ENCODE measurements around the gene CDYL. TPM values are rescaled to one million over a fixed set of nuclear protein-coding genes. Genes with fewer than 3 reads are reported as not detected.

The CDYL gene
- total RNA-seq, 3 donors from 2014 or later: 58.9 to 74.9 (median 71.9) TPM

DNA sequence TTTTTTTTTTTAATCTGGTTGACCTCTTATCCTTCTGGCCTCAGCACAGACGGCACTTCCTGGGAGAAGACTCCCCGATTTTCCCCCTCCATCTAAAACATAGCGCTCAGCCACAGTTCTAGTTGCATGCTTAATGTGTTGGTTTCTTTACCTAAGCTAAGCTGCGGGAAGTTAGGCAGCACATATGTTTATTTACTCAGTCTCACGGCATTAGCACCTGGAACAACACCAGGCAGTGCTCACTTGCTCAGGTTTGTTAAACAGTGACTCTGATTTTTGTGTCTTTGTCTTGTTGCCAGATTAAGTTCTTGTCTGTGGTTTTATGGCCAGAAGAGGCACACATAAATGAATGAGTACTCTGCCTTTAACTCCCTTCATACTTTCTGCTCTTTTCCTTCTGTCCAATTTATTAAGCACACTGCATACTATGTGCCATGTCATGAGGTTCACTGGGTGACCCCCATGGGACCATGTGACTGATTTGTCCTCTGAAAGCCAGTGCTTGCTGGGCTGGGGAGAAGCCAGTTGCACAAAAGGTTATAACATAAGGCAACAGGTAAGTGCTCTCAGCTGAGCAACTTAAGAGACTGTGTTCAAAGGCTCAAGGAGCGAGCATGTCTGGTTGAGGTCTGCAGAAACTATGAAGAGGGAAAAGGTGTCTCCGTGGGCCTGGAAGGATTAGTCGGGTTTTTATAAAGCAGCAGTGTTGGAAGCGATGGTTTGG is 134.0 kb downstream of the CDYL start:
- TF ChIP-seq, protein P1, sequence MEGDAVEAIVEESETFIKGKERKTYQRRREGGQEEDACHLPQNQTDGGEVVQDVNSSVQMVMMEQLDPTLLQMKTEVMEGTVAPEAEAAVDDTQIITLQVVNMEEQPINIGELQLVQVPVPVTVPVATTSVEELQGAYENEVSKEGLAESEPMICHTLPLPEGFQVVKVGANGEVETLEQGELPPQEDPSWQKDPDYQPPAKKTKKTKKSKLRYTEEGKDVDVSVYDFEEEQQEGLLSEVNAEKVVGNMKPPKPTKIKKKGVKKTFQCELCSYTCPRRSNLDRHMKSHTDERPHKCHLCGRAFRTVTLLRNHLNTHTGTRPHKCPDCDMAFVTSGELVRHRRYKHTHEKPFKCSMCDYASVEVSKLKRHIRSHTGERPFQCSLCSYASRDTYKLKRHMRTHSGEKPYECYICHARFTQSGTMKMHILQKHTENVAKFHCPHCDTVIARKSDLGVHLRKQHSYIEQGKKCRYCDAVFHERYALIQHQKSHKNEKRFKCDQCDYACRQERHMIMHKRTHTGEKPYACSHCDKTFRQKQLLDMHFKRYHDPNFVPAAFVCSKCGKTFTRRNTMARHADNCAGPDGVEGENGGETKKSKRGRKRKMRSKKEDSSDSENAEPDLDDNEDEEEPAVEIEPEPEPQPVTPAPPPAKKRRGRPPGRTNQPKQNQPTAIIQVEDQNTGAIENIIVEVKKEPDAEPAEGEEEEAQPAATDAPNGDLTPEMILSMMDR (IDR thresholded peaks at IDR 0.05): no peak
- Histone ChIP-seq H3K4me3 (no peak overlapping the region), H3K36me3 (ENCODE audit: low read depth) (no peaks in the 10 kb centered on the region), H3K4me1 (ENCODE audit: low read depth) (peaks cover 51% of the 10 kb centered on the region), H3K9me3 (no peaks in the 10 kb centered on the region)
- DNase-seq: peak in 1 of 3 donors; percentile 36
- intact Hi-C loops (cut with DNase I, micrococcal nuclease): no loop called here
- ATAC-seq: peak; percentile 58

DNA sequence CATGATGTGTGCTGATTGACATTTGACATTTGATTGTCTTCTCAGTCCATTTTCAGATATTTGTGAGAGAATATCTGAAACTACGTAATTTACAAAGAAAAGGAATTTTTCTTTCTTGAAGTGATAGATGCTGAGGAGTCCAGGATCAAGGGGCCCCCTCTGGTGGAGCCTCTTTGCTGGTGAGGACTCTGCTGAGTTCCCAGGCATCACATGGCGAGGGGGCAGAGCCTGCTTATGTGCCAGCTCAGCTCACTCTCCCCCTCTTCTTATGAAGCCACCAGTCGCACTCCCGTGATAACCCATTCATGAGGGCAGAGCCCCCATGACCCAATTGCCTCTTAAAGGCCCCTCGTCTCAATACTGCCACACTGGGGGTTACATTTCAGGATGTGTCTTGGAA is 136.4 kb downstream of the CDYL start:
- Histone ChIP-seq H3K4me1 (ENCODE audit: low read depth) (peaks cover 29% of the 10 kb centered on the region), H3K4me3 (no peak overlapping the region), H3K36me3 (ENCODE audit: low read depth) (no peaks in the 10 kb centered on the region), H3K9me3 (no peaks in the 10 kb centered on the region)
- TF ChIP-seq, protein P1 (IDR thresholded peaks at IDR 0.05): no peak
- DNase-seq (no peak), ATAC-seq (no peak)
- intact Hi-C loops (cut with DNase I, micrococcal nuclease): no loop called here

- Histone ChIP-seq H3K9me3 (no peaks in the 10 kb centered on the region), H3K4me1 (ENCODE audit: low read depth) (peaks cover 17% of the 10 kb centered on the region), H3K36me3 (ENCODE audit: low read depth) (no peaks in the 10 kb centered on the region), H3K4me3 (no peak overlapping the region)
- ATAC-seq (peak; percentile 65), DNase-seq (peak in 2 of 3 donors; percentile 39 to 44)
- TF ChIP-seq, protein P1 (IDR thresholded peaks at IDR 0.05): no peak
- intact Hi-C loops (cut with DNase I, micrococcal nuclease): no loop called here
Measured at GRCh38 chr6:4913705-4914419, 137.7 kb downstream of the CDYL start.

GRCh38 chr6:4914420-4915159 is 138.4 kb downstream of the CDYL start:
- ATAC-seq (no peak), DNase-seq (no peak)
- Histone ChIP-seq H3K4me1 (ENCODE audit: low read depth) (peaks cover 13% of the 10 kb centered on the region), H3K36me3 (ENCODE audit: low read depth) (no peaks in the 10 kb centered on the region), H3K4me3 (no peak overlapping the region), H3K9me3 (no peaks in the 10 kb centered on the region)
- TF ChIP-seq, protein P1 (IDR thresholded peaks at IDR 0.05): no peak
- intact Hi-C loops (cut with DNase I, micrococcal nuclease): no loop called here

DNA sequence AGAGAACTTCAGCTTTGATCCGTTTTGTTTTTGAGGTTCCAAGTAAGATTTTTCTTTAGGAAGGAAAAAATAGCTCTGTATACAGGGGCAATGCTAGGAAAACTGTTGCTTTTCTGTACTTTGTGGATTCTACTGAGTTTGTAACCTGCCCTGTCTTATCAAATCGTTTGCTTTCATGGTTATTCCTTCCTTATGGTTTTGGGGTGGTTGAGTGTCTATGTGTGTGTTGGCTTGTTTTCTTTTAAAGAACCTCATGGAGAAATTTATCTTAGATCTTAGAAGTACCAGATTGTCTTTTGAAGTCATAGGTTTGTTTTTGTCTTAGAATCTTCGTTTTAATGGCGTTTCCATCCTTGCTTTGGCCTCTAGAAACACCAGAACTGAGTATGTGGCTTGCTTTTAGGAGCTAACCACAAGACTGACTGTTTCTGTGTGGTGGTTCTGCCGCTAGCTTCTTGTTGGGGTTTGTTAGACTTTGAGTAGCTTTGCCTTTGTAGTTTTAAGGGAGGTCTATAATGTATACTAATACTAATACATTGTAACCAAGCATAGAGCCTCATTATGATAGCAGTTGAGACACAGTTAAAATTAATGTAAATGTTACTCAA is 140.9 kb downstream of the CDYL start:
- Histone ChIP-seq H3K9me3 (no peaks in the 10 kb centered on the region), H3K4me3 (no peak overlapping the region), H3K36me3 (ENCODE audit: low read depth) (no peaks in the 10 kb centered on the region), H3K4me1 (ENCODE audit: low read depth) (peaks cover 7% of the 10 kb centered on the region)
- ATAC-seq: no peak
- no peak for DNase-seq
- TF ChIP-seq, protein P1 (IDR thresholded peaks at IDR 0.05): no peak
- intact Hi-C loops (cut with DNase I, micrococcal nuclease): no loop called here
